ENCODE results near the gene LAYN.

GRCh38 chr11:111535281-111535680 lies 5.2 kb upstream of the LAYN start:
- no peak for TF ChIP-seq EZH2 (IDR thresholded peaks at IDR 0.05; ENCODE audit: insufficient read depth, poor library complexity, severe bottlenecking)
- TF ChIP-seq EZH2phosphoT487 (IDR thresholded peaks at IDR 0.05; ENCODE audit: insufficient read depth, low read depth), result no peak
